Vagina (tissue), 2 donors: Measurements from ENCODE around the gene AIG1.

Experiments
- CTCF ChIP-seq, 3 experiments: fragments of 450-650 bp in 2 of 3; fragments of 200-600 bp in 1 of 3; sonication (generic) in 1 of 3; IDR thresholded peaks; one replicate each; pipeline ENCODE4 v1.5.1; 2017 to 2019; ENCODE audit warnings: antibody characterized with exemption in 3 of 3, mild to moderate bottlenecking in 2 of 3, moderate library complexity in 2 of 3
- POLR2A ChIP-seq, 2 donors: fragments of 450-650 bp; IDR thresholded peaks; one replicate each; pipeline ENCODE4 v1.6.1; 2017; ENCODE audit warnings: antibody characterized with exemption in 2 of 2, mild to moderate bottlenecking in 2 of 2, moderate library complexity in 2 of 2
- POLR2AphosphoS5 ChIP-seq, 2 donors: sonication (generic); formaldehyde crosslinking; IDR thresholded peaks; one replicate each; pipeline ENCODE4 v1.9.0; 2017; ENCODE audit warnings: antibody characterized with exemption in 2 of 2, mild to moderate bottlenecking in 2 of 2, low read depth in 1 of 2; ENCODE audit not compliant: insufficient read depth in 1 of 2

GRCh38 chr6:143298071-143298470, 237.4 kb downstream of the AIG1 start:
- TF ChIP-seq CTCF (IDR thresholded peaks at IDR 0.05) (no peak), POLR2AphosphoS5 (IDR thresholded peaks at IDR 0.05; ENCODE audit: insufficient read depth in 1 of 2, low read depth in 1 of 2) (no peak), POLR2A (IDR thresholded peaks at IDR 0.05) (no peak)
